Stimulated activated CD8-positive, alpha-beta memory T cell treated with anti-CD3 and anti-CD28 coated beads, Interleukin-4, amount 100 ng/mL, for 1 hour (primary cell): ENCODE results near the gene FKBP2.

Source experiments
- DNase-seq, 2 donors: peaks; one replicate each; pipeline ENCODE4 v3.0.0-alpha.2; 2020; ENCODE audit warnings: low read depth in 2 of 2, low spot score in 1 of 2

FKBP2 gene

GRCh38 chr11:64247729-64248531, 7.0 kb downstream of the FKBP2 start:
- no peak for DNase-seq

- no peak for DNase-seq
Observed at GRCh38 chr11:64248578-64248977, 7.7 kb downstream of the FKBP2 start.

- DNase-seq = no peak
Observed at GRCh38 chr11:64249038-64249437, 8.1 kb downstream of the FKBP2 start.

- DNase-seq = no peak
Observed at GRCh38 chr11:64249563-64250414, 8.9 kb downstream of the FKBP2 start.

- DNase-seq = no peak
Observed at GRCh38 chr11:64250415-64251015, 9.6 kb downstream of the FKBP2 start.

GRCh38 chr11:64251016-64251752, 10.3 kb downstream of the FKBP2 start, which contains the start of gene PLCB3:
PLCB3 (plus strand) TSS chr11:64251530; CDS start chr11:64251650, 120 bp downstream.
- no peak for DNase-seq

- DNase-seq = no peak
Observed at GRCh38 chr11:64251753-64252002, 10.8 kb downstream of the FKBP2 start.

GRCh38 chr11:64252003-64252872, 11.3 kb downstream of the FKBP2 start:
- no peak for DNase-seq

- no peak for DNase-seq
Observed at GRCh38 chr11:64253043-64253442, 12.1 kb downstream of the FKBP2 start.

GRCh38 chr11:64253481-64253880, 12.6 kb downstream of the FKBP2 start:
- DNase-seq = no peak

GRCh38 chr11:64254326-64254725, 13.4 kb downstream of the FKBP2 start:
- DNase-seq = no peak

- no peak for DNase-seq
Observed at GRCh38 chr11:64255135-64256128, 14.5 kb downstream of the FKBP2 start.

- DNase-seq = no peak
Observed at GRCh38 chr11:64256300-64256699, 15.4 kb downstream of the FKBP2 start.

- no peak for DNase-seq
Observed at GRCh38 chr11:64258356-64258755, 17.5 kb downstream of the FKBP2 start.

- no peak for DNase-seq
Observed at GRCh38 chr11:64258946-64259532, 18.1 kb downstream of the FKBP2 start.

GRCh38 chr11:64259533-64260067, 18.7 kb downstream of the FKBP2 start:
- no peak for DNase-seq

GRCh38 chr11:64260147-64260708, 19.3 kb downstream of the FKBP2 start:
- no peak for DNase-seq

GRCh38 chr11:64261556-64262080, 20.7 kb downstream of the FKBP2 start:
- DNase-seq = no peak
